BJ (cell line): ENCODE results near the gene IMMP1L. TPM values are rescaled to one million over a fixed set of nuclear protein-coding genes. Genes with fewer than 3 reads are reported as not detected.

Source experiments
- CTCF ChIA-PET: fragments of 350-600 bp; formaldehyde crosslinking; extraction: SDS; loops from one replicate; lab custom pipeline; 2021; ENCODE audit warnings: antibody characterized with exemption, inconsistent platforms; lab: Yijun Ruan, JAX
- POLR2A ChIA-PET: fragments of 300-600 bp; sonication (Branson Sonifier 250); formaldehyde crosslinking; extraction: SDS; loops from one replicate; lab custom pipeline; 2021; ENCODE audit warnings: antibody characterized with exemption; lab: Charles Lee
- DNase-seq: peaks from one replicate; pipeline ENCODE4 v3.0.0-alpha.2; 2011; ENCODE audit warnings: low read depth
- H3K27me3 ChIP-seq: 2 replicates; pipeline ENCODE4 v1.6.0; 2011; ENCODE audit warnings: low read length; ENCODE audit not compliant: control insufficient read depth, insufficient read depth
- H3K36me3 ChIP-seq: 2 replicates; pipeline ENCODE4 v1.5.1; 2011; ENCODE audit warnings: low read length; ENCODE audit not compliant: control insufficient read depth, insufficient read depth
- H3K4me3 ChIP-seq: 2 replicates; pipeline ENCODE4 v1.5.1; 2011; ENCODE audit warnings: low read depth, mild to moderate bottlenecking, control low read depth, low read length
- polyA plus RNA-seq: library from polyadenylated mRNA; depleted of rRNA; stranded (reverse); fragments of >200 nt; gene quantifications from 2 replicates; pipeline ENCODE4 v1.2.3, GENCODE V29; 2011
- TF ChIP-seq, protein P1 (sequence below): IDR thresholded peaks from 2 replicates; pipeline ENCODE4 v1.5.1; 2011; ENCODE audit warnings: low read depth, mild to moderate bottlenecking, control low read depth, inconsistent platforms, low read length, moderate library complexity; ENCODE audit not compliant: insufficient read depth

Gene IMMP1L
- polyA plus RNA-seq, 1 experiment: 8.0 TPM

- H3K36me3 ChIP-seq: no peaks in the 10 kb centered on the region
- CTCF ChIA-PET: interaction anchor here (0.6 to 1.5 kb wide), 5 partner anchors 7 to 683 kb away, joined by 3 to 7 read pairs (median 4); no protein-coding TSS in a partner anchor
- no peaks in the 10 kb centered on the region for H3K27me3 ChIP-seq
- no peak overlapping the region for H3K4me3 ChIP-seq
- TF ChIP-seq, protein P1, sequence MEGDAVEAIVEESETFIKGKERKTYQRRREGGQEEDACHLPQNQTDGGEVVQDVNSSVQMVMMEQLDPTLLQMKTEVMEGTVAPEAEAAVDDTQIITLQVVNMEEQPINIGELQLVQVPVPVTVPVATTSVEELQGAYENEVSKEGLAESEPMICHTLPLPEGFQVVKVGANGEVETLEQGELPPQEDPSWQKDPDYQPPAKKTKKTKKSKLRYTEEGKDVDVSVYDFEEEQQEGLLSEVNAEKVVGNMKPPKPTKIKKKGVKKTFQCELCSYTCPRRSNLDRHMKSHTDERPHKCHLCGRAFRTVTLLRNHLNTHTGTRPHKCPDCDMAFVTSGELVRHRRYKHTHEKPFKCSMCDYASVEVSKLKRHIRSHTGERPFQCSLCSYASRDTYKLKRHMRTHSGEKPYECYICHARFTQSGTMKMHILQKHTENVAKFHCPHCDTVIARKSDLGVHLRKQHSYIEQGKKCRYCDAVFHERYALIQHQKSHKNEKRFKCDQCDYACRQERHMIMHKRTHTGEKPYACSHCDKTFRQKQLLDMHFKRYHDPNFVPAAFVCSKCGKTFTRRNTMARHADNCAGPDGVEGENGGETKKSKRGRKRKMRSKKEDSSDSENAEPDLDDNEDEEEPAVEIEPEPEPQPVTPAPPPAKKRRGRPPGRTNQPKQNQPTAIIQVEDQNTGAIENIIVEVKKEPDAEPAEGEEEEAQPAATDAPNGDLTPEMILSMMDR: no peak
- POLR2A ChIA-PET: no interaction called here
- DNase-seq: no peak
These were observed 17.0 kb downstream of the IMMP1L start for GRCh38 chr11:31492320-31492913.

- TF ChIP-seq, protein P1: peak; percentile 46
- no peak overlapping the region for H3K4me3 ChIP-seq
- DNase-seq: no peak
- ChIA-PET POLR2A (no interaction called here), CTCF (interaction anchor here (1.0 to 1.3 kb wide), 5 partner anchors 10 to 470 kb away, joined by 3 to 5 read pairs (median 4); no protein-coding TSS in a partner anchor)
- H3K36me3 ChIP-seq: no peaks in the 10 kb centered on the region
- no peaks in the 10 kb centered on the region for H3K27me3 ChIP-seq
These were observed 21.6 kb downstream of the IMMP1L start for GRCh38 chr11:31487848-31488247.

DNA sequence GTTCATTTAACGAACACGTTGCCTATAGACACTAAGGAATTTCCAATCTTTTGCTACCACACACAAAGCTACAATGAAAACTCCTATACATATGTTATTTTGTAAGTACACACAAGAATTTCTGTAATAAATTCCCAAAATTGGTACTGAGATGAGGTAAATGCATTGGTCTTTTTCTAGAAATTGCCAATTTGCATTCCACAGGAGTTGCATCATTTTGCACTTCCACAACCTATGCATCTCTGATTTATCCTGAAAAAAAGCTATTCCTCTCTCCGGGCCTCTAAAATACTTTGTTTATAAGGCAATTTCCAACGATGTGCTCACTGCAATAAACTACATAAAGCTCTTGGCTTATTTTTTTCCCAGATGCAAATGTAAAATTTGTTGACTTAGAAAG is 24.9 kb downstream of the IMMP1L start:
- DNase-seq: no peak
- H3K4me3 ChIP-seq: no peak overlapping the region
- H3K27me3 ChIP-seq: no peaks in the 10 kb centered on the region
- ChIA-PET POLR2A (no interaction called here), CTCF (interaction anchor here (0.7 to 0.9 kb wide), 2 partner anchors 49 to 691 kb away, joined by 3 to 4 read pairs; no protein-coding TSS in a partner anchor)
- no peaks in the 10 kb centered on the region for H3K36me3 ChIP-seq
- TF ChIP-seq, protein P1: no peak

GRCh38 chr11:31480930-31481329 is 28.5 kb downstream of the IMMP1L start:
- Histone ChIP-seq H3K36me3 (no peaks in the 10 kb centered on the region), H3K27me3 (no peaks in the 10 kb centered on the region), H3K4me3 (no peak overlapping the region)
- no peak for DNase-seq
- CTCF ChIA-PET: no interaction called here
- TF ChIP-seq, protein P1: no peak
- POLR2A ChIA-PET: no interaction called here

GRCh38 chr11:31479066-31479465 is 30.4 kb downstream of the IMMP1L start:
- H3K36me3 ChIP-seq: no peaks in the 10 kb centered on the region
- no peak for DNase-seq
- no peaks in the 10 kb centered on the region for H3K27me3 ChIP-seq
- POLR2A ChIA-PET: no interaction called here
- CTCF ChIA-PET: no interaction called here
- TF ChIP-seq, protein P1: no peak
- H3K4me3 ChIP-seq: no peak overlapping the region
